ENCODE data around the gene PSMB8. TPM values are rescaled to one million over a fixed set of nuclear protein-coding genes. Genes with fewer than 3 reads are reported as not detected.
"Not testable (repeated sequence)": the region's sequence is repeated elsewhere in the genome, so short reads cannot be mapped to it uniquely, and the experiment has no call there.

PSMB8 gene
- total RNA-seq = 19.6 TPM
- long read RNA-seq, transcript PSMB8-202 (6 exons, 1,124 nt) = major isoform, 8 of 20 reads
- long read RNA-seq, partial matches to known transcripts = 0 of 20 reads
- long read RNA-seq, other reads (novel, unspliced or antisense) = 9 of 20 reads

- ATAC-seq (peak; percentile 98), DNase-seq (ENCODE audit: missing footprints) (peak; percentile 97)
- intact Hi-C loops (cut with DNase I) = no loop called here
Measured at GRCh38 chr6:32843979-32844838, at the start of gene PSMB8. TSS of gene PSMB8 (minus strand) at chr6:32844047. CDS start at chr6:32843996, 51 bp downstream.

GRCh38 chr6:32890831-32891230 is 47.0 kb upstream of the PSMB8 start:
- no peak for DNase-seq (ENCODE audit: missing footprints)
- no peak for ATAC-seq
- intact Hi-C loops (cut with DNase I) = no loop called here

- DNase-seq (ENCODE audit: missing footprints) = no peak
- intact Hi-C loops (cut with DNase I) = loop anchor here (5.0 kb wide), 1 partner anchor 358 kb away; no protein-coding TSS in a partner anchor
- no peak for ATAC-seq
Measured at GRCh38 chr6:32889533-32889932, 45.7 kb upstream of the PSMB8 start.

- intact Hi-C loops (cut with DNase I) = loop anchor here (5.0 kb wide), 1 partner anchor 359 kb away; no protein-coding TSS in a partner anchor
Measured at GRCh38 chr6:32888576-32888975, 44.7 kb upstream of the PSMB8 start.

GRCh38 chr6:32887616-32888015 is 43.8 kb upstream of the PSMB8 start:
- DNase-seq (ENCODE audit: missing footprints) (no peak), ATAC-seq (no peak)
- intact Hi-C loops (cut with DNase I) = loop anchor here (5.0 kb wide), 1 partner anchor 360 kb away; no protein-coding TSS in a partner anchor

More at GRCh38 chr6:32888576-32888975, 44.7 kb upstream of the PSMB8 start:
- DNase-seq (ENCODE audit: missing footprints) (no peak), ATAC-seq (no peak)

GRCh38 chr6:32886681-32887383 is 43.0 kb upstream of the PSMB8 start:
- DNase-seq (ENCODE audit: missing footprints) (peak; percentile 50), ATAC-seq (no peak)
- intact Hi-C loops (cut with DNase I) = loop anchor here (5.0 kb wide), 1 partner anchor 360 kb away; no protein-coding TSS in a partner anchor

GRCh38 chr6:32885698-32886286 is 41.9 kb upstream of the PSMB8 start:
- DNase-seq (ENCODE audit: missing footprints) = no peak
- no peak for ATAC-seq
- intact Hi-C loops (cut with DNase I) = loop anchor here (1.0 to 5.0 kb wide), 2 partner anchors 99 to 362 kb away; no protein-coding TSS in a partner anchor

- ATAC-seq (peak; percentile 91), DNase-seq (ENCODE audit: missing footprints) (peak; percentile 68)
- intact Hi-C loops (cut with DNase I) = no loop called here
Measured at GRCh38 chr6:32883789-32884188, 39.9 kb upstream of the PSMB8 start.

- ATAC-seq = no peak
- intact Hi-C loops (cut with DNase I) = no loop called here
Measured at GRCh38 chr6:32882879-32883250, 39.0 kb upstream of the PSMB8 start.

GRCh38 chr6:32880962-32881361 is 37.1 kb upstream of the PSMB8 start:
- DNase-seq (ENCODE audit: missing footprints); intact Hi-C loops (cut with DNase I); ATAC-seq: not testable (repeated sequence)

More at GRCh38 chr6:32882879-32883250, 39.0 kb upstream of the PSMB8 start:
- no peak for DNase-seq (ENCODE audit: missing footprints)

- DNase-seq (ENCODE audit: missing footprints) (peak; percentile 61), ATAC-seq (no peak)
- intact Hi-C loops (cut with DNase I) = no loop called here
Measured at GRCh38 chr6:32879691-32880090, 35.8 kb upstream of the PSMB8 start.

GRCh38 chr6:32876603-32877002 is 32.8 kb upstream of the PSMB8 start:
- ATAC-seq = no peak
- DNase-seq (ENCODE audit: missing footprints) = no peak
- intact Hi-C loops (cut with DNase I) = no loop called here

GRCh38 chr6:32873947-32874346 is 30.1 kb upstream of the PSMB8 start:
- ATAC-seq; DNase-seq (ENCODE audit: missing footprints); intact Hi-C loops (cut with DNase I): not testable (repeated sequence)

- intact Hi-C loops (cut with DNase I) = loop anchor here (1.0 to 2.0 kb wide), 2 partner anchors 30 to 456 kb away; partner anchors contain the start of gene TAP2
- ATAC-seq (peak; percentile 67), DNase-seq (ENCODE audit: missing footprints) (no peak)
Measured at GRCh38 chr6:32868257-32868788, 24.5 kb upstream of the PSMB8 start.

- no peak for DNase-seq (ENCODE audit: missing footprints)
- intact Hi-C loops (cut with DNase I) = loop anchor here (1.0 to 2.0 kb wide), 2 partner anchors 29 to 455 kb away; partner anchors contain the start of gene TAP2
- no peak for ATAC-seq
Measured at GRCh38 chr6:32867554-32868256, 23.9 kb upstream of the PSMB8 start.

- DNase-seq (ENCODE audit: missing footprints) (no peak), ATAC-seq (no peak)
- intact Hi-C loops (cut with DNase I) = no loop called here
Measured at GRCh38 chr6:32867022-32867477, 23.2 kb upstream of the PSMB8 start.

- DNase-seq (ENCODE audit: missing footprints) = no peak
- ATAC-seq = no peak
Measured at GRCh38 chr6:32865724-32866443, 22.0 kb upstream of the PSMB8 start.

More at GRCh38 chr6:32865724-32866443, 22.0 kb upstream of the PSMB8 start:
- intact Hi-C loops (cut with DNase I) = loop anchor here (2.0 kb wide), 1 partner anchor 39 kb away; no protein-coding TSS in a partner anchor
